A549 treated with RU486 at 1 μM for 4 hours (cell line): ENCODE data around the gene CYB561D2. TPM values are rescaled to one million over a fixed set of nuclear protein-coding genes. Genes with fewer than 3 reads are reported as not detected.

Experiments used
- total RNA-seq: library from RNA; stranded (reverse); fragments of 200-300 nt; extraction: Qiagen RNA extraction; gene quantifications from 5 replicates; pipeline ENCODE4 v1.2.3, GENCODE V29; 2022; ENCODE audit warnings: low read depth

Gene CYB561D2, protein sequence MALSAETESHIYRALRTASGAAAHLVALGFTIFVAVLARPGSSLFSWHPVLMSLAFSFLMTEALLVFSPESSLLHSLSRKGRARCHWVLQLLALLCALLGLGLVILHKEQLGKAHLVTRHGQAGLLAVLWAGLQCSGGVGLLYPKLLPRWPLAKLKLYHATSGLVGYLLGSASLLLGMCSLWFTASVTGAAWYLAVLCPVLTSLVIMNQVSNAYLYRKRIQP
- total RNA-seq = 14.3 to 23.8 TPM (median 20.5 TPM) in 5 replicates

DNA sequence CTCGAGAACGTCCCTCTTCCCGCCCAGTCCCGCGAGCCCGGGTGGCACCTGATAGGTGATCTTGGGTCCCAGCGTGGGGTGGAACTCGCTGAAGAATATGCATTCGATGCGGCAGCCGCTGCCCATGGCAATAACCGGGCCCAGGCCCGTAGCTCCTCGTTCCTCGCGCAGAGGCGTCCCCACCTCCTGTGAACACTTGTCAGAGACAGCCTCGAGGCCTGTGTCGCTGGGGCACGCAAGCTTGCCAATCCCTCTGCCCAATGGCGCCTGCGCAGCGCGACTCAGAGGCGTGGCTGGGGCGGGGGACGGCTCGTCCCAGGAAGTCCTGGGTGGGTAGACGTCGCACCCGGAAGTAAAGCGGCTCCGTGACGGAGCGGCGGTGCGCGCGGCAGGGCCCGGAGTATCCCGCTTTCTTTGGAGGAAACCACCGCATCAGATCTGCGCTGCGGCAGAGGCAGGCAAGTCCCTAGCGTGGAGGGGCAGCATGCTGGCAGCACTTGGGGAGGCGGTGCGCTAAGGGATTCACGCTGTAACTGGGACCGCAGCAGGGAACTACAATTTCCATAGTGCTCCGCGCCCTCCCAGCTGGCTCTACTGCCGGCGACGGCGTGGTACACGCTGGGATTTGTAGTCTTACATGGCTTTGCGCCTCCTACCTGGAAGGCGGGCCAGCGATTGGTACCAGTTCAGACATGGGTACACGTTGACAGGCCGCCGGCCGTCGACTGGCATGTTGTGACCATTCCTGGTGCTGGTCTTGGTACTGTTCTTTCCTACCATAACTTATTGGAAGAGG lies at the start of gene CYB561D2, which contains the start of gene NPRL2:
Gene CYB561D2, plus strand, starts transcription at position 336 of the 796 bp plus-strand sequence. CDS start 572 bp downstream, outside the sequence.
Gene NPRL2, minus strand, starts transcription at position 249 of the 796 bp plus-strand sequence. Its CDS starts 123 bp downstream, at position 126.

DNA sequence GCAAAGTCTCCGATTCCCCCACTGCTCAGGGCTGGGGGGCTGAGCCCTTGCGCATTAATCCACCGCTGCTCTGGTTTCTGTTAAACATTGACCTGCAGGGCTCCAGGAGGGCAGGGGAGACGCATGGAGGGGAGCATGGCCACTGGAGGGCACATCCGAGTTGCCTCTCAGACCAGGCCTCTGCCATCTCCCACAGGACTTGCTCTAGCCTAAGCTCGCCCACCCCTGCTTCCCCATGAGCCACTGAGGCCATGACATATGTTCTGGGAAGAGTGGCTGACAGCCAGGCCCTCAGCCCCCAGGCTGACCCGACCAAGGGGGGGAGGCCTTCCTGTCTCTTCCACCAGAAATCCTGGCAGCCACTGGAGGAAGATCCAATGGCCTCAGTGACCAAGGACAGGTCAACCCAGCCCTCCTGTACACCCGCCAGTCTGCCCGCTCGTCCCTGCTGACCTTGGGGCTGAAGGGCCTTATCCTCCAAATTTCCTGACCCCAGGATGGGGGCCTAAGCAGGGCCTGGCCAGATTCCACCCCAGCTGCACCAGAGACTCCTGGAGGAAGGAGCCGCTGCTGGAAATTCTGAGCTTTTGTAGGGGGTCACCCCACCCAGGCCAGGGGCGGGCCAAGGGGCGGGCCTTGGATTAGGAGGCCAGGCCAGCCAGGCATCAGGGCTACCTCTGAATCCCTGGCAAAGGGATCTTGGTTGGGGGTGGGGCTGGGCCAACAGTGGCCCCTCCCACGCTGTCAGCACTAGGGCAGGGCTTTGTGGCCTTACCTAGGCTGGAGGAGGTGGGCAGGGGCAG lies 47.4 kb upstream of the CYB561D2 start, which contains the start of gene HYAL1:
Gene HYAL1, minus strand, starts transcription at position 562 of the 803 bp plus-strand sequence. CDS start 618 bp downstream, outside the sequence.

DNA sequence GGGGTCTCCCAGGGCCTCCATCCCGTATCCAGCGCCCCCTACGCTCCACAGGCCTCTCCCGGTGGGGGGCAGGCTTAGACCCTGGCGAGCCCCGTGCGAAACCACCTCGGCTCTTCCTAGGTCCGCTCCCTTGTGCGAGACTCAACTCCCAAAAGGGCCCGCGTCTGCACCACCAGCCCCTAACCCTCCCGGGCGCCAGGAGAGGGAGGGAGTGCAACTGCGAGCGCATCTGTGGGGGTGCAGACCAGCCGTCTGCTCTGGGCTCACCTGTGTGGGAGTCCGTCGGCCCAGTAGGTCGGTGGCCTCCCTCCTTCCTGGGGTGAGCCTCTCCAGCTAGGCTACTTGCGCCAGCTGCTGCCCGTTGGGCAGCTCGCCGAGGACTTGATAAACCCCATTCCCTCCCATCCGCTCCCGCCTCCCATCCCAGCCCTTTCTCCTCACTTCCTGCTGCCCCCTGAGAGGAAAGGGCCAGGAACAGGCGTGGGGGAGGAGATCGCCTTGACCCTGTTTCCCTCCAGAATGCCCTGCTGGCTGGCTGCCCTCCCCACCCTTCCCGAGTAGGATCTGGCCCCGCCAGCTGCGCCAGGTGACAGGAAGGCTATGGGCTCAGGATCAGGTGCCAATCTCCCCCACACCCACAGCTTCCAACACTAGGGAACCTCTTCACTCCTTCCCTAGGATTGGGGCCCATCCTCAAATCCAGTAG lies 28.1 kb upstream of the CYB561D2 start, which contains the start of gene HYAL2:
Gene HYAL2, minus strand, starts transcription at position 360 of the 706 bp plus-strand sequence. CDS start 2,256 bp downstream, outside the sequence.

DNA sequence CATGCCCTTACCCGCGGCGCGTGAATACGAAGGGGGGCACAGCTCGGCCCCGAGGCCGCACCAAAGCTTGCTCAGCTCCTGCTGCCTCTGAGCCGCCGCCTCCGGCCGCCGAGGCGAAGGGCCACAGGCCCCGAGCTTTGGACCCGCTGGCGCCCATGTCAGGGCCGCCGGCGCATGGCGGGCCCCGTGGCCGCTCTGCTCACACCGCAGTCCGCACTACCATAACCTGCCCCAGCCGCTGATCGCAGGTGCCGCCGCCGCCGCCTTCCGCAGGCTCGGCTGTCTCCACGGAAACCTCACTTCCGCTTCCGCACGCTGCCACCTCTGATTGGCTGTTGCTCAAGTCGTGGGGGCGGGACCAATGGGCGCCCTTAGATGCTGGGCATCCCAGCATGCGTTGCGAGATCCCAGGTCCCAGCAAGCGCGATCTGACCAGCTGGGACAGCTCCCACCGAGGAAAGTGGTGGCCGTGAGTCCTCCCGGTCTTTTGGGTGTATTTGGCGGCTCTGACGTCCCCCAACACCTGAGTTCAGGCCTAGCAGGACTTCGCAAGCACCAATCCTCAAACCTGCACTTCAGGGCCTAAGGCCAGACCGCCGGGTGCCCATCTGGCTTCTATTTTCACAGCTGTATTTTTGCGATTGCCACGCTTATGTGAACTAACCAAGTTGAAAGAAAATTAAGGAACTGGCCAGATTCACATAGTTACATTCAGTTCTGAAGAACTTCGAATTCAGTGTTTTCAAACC lies 22.5 kb upstream of the CYB561D2 start, which contains the start of gene TUSC2:
Gene TUSC2, minus strand, starts transcription at position 281 of the 749 bp plus-strand sequence. Its CDS starts 124 bp downstream, at position 157.

DNA sequence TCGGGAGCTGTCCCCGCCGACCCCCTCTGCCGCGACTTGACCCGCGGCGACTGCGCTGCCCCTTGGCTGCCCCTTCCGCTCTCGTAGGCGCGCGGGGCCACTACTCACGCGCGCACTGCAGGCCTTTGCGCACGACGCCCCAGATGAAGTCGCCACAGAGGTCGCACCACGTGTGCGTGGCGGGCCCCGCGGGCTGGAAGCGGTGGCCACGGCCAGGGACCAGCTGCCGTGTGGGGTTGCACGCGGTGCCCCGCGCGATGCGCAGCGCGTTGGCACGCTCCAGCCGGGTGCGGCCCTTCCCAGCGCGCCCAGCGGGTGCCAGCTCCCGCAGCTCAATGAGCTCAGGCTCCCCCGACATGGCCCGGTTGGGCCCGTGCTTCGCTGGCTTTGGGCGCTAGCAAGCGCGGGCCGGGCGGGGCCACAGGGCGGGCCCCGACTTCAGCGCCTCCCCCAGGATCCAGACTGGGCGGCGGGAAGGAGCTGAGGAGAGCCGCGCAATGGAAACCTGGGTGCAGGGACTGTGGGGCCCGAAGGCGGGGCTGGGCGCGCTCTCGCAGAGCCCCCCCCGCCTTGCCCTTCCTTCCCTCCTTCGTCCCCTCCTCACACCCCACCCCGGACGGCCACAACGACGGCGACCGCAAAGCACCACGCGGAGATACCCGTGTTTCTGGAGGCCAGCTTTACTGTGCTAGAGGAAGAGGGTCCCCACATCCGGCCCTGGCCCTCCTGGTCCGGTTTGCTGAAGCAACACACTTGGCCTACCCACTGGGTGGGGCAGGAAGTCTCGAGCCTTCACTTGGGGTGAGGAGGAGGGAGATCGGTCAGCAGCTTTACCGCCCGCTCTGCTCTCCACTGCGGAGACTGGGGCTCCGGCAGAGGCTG lies 10.0 kb upstream of the CYB561D2 start, which contains the start of gene RASSF1:
Gene RASSF1, minus strand, starts transcription at position 389 of the 882 bp plus-strand sequence. Its CDS starts 31 bp downstream, at position 358.

DNA sequence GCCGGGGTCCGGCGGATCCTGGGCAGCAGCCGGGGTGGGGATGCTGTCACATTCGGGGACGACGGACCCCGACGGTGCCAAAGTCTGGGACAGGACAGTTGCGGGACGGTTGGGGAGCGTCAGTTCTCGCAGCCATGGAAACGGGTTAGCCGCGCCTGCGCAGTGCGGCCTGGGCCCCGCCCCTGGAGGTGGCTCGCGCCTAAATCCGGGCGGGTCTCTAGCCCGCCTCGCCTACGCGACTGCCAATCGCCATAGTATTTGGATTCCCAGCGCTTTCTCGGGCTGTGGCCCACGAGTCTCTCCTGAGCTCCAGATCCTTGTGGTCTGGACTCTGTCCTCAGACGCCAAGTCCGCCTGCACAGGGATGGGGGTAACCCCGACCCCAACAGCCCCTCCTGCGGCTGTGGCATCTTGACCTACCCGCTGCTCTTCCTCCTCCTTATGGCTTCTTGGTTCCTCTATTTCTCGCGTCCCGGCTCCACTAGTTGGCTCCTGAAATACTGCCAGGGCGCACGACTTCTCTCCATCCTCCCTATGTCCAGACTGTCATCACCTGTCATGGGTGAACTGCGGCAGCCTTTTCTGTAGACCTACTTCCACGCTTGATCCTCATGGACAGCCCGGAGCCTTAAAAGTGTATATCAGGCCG lies 5.0 kb upstream of the CYB561D2 start, which contains the start of gene ZMYND10:
Gene ZMYND10, minus strand, starts transcription at position 147 of the 649 bp plus-strand sequence. CDS start 153 bp downstream, outside the sequence.

DNA sequence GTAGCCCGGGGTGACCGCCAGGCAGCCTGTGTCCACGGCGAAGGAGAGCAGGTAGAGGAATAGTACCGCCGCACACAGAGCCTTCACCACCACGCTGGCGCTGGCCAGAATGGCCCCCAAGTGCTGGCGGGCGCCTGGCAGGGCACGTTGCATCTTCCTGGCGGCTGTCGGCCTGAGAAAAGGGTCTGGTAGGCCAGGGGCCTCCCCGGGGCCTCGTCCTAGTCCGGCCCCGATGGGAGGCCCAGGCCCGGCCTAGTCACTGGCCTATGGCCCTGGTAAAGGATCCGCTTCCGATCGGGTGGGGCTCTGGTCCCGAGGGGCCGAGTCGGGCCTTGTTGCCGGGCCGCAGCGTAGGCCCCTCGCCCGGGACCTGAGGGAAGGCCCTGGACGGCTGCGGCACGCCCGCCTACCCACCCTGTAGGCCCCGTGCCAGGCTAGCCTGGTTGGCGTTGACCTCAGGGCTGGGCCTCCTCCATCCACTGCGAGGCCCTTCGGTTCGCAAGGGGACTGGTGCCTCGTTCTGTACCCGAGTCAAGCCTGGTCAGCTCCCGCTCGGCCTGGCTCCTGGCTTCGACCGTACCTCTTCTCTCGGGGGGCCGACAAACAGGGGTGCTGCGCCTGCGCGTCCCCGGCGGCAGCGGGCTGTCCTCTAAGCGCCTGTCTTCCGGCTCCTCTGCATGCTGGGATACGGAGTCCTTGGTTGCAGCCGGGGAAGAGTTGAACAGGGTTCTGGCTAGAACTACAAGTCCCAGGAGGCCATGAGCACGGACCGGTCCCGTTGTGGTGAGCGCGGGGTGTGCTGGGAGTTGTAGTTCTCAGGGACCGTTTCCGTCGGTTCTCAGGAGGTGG lies 8.5 kb downstream of the CYB561D2 start, which contains the start of gene TMEM115:
Gene TMEM115, minus strand, starts transcription at position 611 of the 849 bp plus-strand sequence. Its CDS starts 458 bp downstream, at position 153.

Other genes with a start within 250 kb of the CYB561D2 start
- gene SEMA3F, start 195.5 kb upstream of the CYB561D2 start, total RNA-seq = 6.6 to 12.1 TPM (median 10.9 TPM) in 5 replicates
- gene GNAT1, start 159.3 kb upstream of the CYB561D2 start, total RNA-seq = not detected in 5 replicates
- 0.05 to 0.32 TPM (median 0.10 TPM) in 3 of 5 replicates, not detected in the others for gene SLC38A3, start 145.6 kb upstream of the CYB561D2 start, total RNA-seq
- 31.9 to 44.2 TPM (median 43.1 TPM) in 5 replicates for gene GNAI2, start 114.7 kb upstream of the CYB561D2 start, total RNA-seq
- gene SEMA3B, start 81.7 kb upstream of the CYB561D2 start, total RNA-seq = 5.2 to 10.2 TPM (median 6.5 TPM) in 5 replicates
- gene LSMEM2, start 71.8 kb upstream of the CYB561D2 start, total RNA-seq = 0.13 TPM in 1 of 5 replicates, not detected in the others
- 73.1 to 92.6 TPM (median 90.1 TPM) in 5 replicates for gene IFRD2, start 58.4 kb upstream of the CYB561D2 start, total RNA-seq
- gene HYAL3, start 51.5 kb upstream of the CYB561D2 start, total RNA-seq = 5.4 to 9.6 TPM (median 7.6 TPM) in 5 replicates
- gene NAA80, start 51.5 kb upstream of the CYB561D2 start, total RNA-seq = 3.4 to 6.7 TPM (median 5.9 TPM) in 5 replicates
- gene HYAL1, start 47.3 kb upstream of the CYB561D2 start, total RNA-seq = 0.27 to 0.50 TPM (median 0.45 TPM) in 5 replicates
- gene HYAL2, start 28.1 kb upstream of the CYB561D2 start, total RNA-seq = 18.0 to 26.2 TPM (median 24.2 TPM) in 5 replicates
- 23.2 to 42.9 TPM (median 38.6 TPM) in 5 replicates for gene TUSC2, start 22.6 kb upstream of the CYB561D2 start, total RNA-seq
- gene RASSF1, start 10.0 kb upstream of the CYB561D2 start, total RNA-seq = 15.6 to 21.0 TPM (median 20.4 TPM) in 5 replicates
- 0.87 to 1.4 TPM (median 1.1 TPM) in 5 replicates for gene ZMYND10, start 5.1 kb upstream of the CYB561D2 start, total RNA-seq
- 10.9 to 13.8 TPM (median 11.9 TPM) in 5 replicates for gene NPRL2, start 87 bp upstream of the CYB561D2 start, total RNA-seq
- 34.2 to 49.4 TPM (median 44.2 TPM) in 5 replicates for gene TMEM115, start 8.7 kb downstream of the CYB561D2 start, total RNA-seq
- gene CACNA2D2, start 152.8 kb downstream of the CYB561D2 start, total RNA-seq = 0.25 to 0.75 TPM (median 0.58 TPM) in 5 replicates
- gene C3orf18, start 216.9 kb downstream of the CYB561D2 start, total RNA-seq = 2.0 to 2.9 TPM (median 2.5 TPM) in 5 replicates
- 4.4 to 7.4 TPM (median 6.3 TPM) in 5 replicates for gene HEMK1, start 218.7 kb downstream of the CYB561D2 start, total RNA-seq